Measurements from ENCODE around the gene SYS1.

The SYS1 gene

DNA sequence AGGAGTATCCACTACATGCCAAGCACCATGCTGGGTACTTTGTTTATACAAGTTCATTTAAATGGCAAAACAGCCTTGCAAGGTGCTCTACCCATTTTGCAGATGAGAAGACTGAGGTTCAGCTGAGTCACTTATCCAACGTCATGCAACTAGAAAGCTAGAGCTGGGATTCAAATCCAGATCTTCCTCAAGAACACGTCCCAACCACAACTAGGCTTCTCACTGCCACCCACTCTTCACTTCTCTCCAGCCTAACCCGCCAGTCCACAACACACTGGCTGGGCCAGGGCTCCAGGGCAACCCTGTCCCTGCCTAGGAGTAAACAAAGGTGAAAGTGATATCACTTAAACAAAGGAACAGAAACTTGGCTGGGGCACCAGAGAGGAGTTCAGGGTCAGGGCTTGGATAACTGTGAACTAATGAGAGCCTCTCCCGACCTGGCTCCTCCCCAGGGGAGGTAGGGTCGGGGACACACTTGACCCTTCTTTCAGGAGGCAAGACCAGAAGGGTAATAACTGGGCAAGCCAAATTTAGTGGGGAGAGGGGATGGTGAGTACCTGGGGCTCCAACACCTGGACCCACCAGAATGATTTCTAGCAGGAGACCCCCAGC is 22.6 kb upstream of the SYS1 start:
- Histone ChIP-seq H3K4me1 (ENCODE audit: control insufficient read depth, insufficient read depth, low read length) (peaks cover 24% of the 10 kb centered on the region), H3K27ac (ENCODE audit: low read length) (no peak overlapping the region), H3K36me3 (ENCODE audit: control insufficient read depth, insufficient read depth, low read length) (no peaks in the 10 kb centered on the region), H3K4me3 (ENCODE audit: low read length) (no peak overlapping the region), H3K9me3 (ENCODE audit: control insufficient read depth, insufficient read depth, low read length) (no peaks in the 10 kb centered on the region), H3K27me3 (ENCODE audit: control insufficient read depth, insufficient read depth, low read length) (no peaks in the 10 kb centered on the region)
- no CpG with 5 or more reads among the region's 5 CpGs for WGBS (ENCODE audit: insufficient coverage, insufficient read length)
- DNase-seq (ENCODE audit: low read depth, low spot score) = no peak

DNA sequence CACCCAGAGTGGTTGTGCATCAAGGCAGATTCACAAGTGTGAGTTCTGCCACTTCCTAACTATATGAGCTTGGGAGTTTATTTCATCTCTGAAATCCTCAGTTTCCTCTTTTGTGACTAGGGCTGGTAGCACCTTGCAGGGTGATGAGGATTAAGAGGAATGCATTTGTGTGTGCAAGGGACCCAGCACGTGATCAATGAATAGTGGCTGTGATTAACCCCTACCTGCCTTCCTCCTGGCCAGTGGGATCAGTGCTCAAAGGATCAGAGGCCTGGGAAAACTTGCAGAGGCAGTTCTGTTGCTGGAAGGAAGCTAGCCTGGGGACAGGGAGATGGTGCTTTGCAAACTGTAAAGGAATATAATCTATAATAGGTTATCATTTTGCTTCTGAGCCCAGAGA is 22.0 kb upstream of the SYS1 start:
- no peaks in the 10 kb centered on the region for H3K27me3 ChIP-seq (ENCODE audit: control insufficient read depth, insufficient read depth, low read length)
- no peaks in the 10 kb centered on the region for H3K9me3 ChIP-seq (ENCODE audit: control insufficient read depth, insufficient read depth, low read length)
- no peak for DNase-seq (ENCODE audit: low read depth, low spot score)
- no peaks in the 10 kb centered on the region for H3K36me3 ChIP-seq (ENCODE audit: control insufficient read depth, insufficient read depth, low read length)
- no CpG with 5 or more reads among the region's 1 CpG for WGBS (ENCODE audit: insufficient coverage, insufficient read length)
- no peak overlapping the region for H3K27ac ChIP-seq (ENCODE audit: low read length)
- H3K4me1 ChIP-seq (ENCODE audit: control insufficient read depth, insufficient read depth, low read length) = peaks cover 28% of the 10 kb centered on the region
- no peak overlapping the region for H3K4me3 ChIP-seq (ENCODE audit: low read length)

DNA sequence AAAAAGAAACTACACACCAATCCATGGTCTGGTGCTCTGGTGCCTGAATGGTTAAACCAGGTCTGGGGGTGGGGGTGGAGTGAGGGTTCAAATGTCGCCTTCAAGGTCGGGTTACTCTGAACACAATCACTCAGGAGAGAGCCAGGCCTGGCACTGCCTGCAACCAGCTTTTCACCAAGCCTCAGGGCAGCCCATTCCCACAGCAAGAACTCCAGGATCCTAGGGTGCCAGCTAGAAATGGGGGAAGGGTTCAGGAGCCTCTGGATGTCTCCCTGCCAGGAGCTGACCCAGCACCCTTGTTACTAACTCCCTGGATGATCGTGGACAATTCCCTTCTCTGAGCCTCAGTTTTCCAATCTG is 21.4 kb upstream of the SYS1 start:
- Histone ChIP-seq H3K4me1 (ENCODE audit: control insufficient read depth, insufficient read depth, low read length) (peaks cover 31% of the 10 kb centered on the region), H3K9me3 (ENCODE audit: control insufficient read depth, insufficient read depth, low read length) (no peaks in the 10 kb centered on the region), H3K27me3 (ENCODE audit: control insufficient read depth, insufficient read depth, low read length) (no peaks in the 10 kb centered on the region), H3K27ac (ENCODE audit: low read length) (peak overlapping the region; percentile 45), H3K36me3 (ENCODE audit: control insufficient read depth, insufficient read depth, low read length) (no peaks in the 10 kb centered on the region), H3K4me3 (ENCODE audit: low read length) (no peak overlapping the region)
- DNase-seq (ENCODE audit: low read depth, low spot score) = no peak
- WGBS (ENCODE audit: insufficient coverage, insufficient read length) = no CpG with 5 or more reads among the region's 3 CpGs

DNA sequence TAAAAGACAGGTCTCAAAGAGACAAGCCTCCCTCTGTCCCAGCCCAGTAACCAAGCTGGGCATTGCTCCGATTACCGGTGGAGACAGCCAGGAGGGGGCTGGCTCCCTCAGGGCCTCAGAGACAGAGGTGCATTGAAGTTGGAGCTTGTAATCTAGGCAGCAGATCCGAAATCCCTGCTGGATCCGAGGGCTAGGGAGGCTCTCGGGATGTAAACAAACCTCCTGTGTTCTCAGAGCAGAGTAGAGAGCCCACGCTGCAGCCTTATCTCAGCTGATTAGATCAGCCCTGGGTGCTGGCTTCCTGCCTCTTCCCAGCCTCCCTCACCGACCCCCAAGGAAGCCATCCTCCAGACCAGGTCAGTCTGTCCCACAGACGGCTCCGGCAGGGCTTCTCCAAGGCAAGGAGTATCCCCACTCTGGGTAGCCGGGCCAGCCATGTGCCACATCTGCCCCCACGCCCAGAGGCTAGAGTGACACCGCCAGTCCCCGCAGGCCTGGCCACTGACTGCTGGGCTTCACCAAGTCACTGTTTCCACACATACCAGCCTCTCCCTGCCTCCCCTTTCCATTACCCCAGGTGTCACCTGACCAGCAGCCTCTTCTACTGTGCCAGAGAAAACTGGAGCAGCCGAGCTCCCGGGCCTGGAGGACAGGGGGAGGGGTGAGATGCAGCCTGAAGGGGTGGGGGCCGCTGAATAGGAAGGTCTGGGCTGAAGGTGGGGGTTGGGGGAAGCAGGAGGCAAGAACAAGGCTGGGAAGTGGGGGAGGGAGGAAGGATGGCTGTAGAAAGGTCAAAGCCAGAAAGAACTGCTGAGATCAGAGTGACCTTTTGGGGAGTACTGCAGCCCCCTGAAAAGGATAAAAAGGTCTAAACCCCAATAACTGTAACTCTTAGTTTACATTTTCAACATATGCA is 20.8 kb upstream of the SYS1 start:
- H3K9me3 ChIP-seq (ENCODE audit: control insufficient read depth, insufficient read depth, low read length) = no peaks in the 10 kb centered on the region
- no peaks in the 10 kb centered on the region for H3K27me3 ChIP-seq (ENCODE audit: control insufficient read depth, insufficient read depth, low read length)
- H3K4me1 ChIP-seq (ENCODE audit: control insufficient read depth, insufficient read depth, low read length) = peaks cover 30% of the 10 kb centered on the region
- H3K36me3 ChIP-seq (ENCODE audit: control insufficient read depth, insufficient read depth, low read length) = no peaks in the 10 kb centered on the region
- H3K4me3 ChIP-seq (ENCODE audit: low read length) = no peak overlapping the region
- WGBS (ENCODE audit: insufficient coverage, insufficient read length) = no CpG with 5 or more reads among the region's 16 CpGs
- peak overlapping the region; percentile 45 for H3K27ac ChIP-seq (ENCODE audit: low read length)
- DNase-seq (ENCODE audit: low read depth, low spot score) = peak; percentile 50

DNA sequence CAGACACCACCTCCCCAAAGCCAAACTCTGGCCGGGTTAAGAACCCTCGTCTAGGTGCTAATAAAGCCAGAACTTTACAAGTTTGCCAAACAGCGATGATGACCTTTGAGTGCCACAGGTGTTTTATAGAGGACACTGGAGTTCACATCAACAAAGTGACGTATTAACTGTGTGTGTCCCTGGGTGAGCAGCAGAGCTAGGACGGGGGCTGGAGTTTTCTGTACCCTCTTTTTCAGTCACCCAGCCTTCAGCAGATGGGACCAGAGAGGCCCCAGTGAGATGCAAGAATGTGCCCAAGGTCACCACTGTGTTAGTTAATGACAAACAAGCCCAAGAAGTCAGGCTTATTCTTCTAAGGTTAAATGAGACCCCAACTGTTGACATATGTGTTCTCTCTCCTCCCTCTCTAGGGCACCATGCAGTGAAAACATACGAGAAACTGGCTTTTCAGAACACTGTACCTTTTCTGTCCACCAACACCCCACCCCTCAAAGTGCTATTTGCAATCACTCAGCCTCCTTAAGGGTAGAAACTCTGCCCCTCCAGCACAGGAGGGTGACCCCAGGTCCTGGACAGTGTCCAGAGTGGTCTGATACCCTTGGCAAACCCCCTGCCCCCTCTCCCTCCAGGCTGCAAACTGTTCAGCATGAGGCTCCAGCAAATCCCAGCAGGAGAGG is 20.0 kb upstream of the SYS1 start:
- no peaks in the 10 kb centered on the region for H3K9me3 ChIP-seq (ENCODE audit: control insufficient read depth, insufficient read depth, low read length)
- no peaks in the 10 kb centered on the region for H3K36me3 ChIP-seq (ENCODE audit: control insufficient read depth, insufficient read depth, low read length)
- no CpG with 5 or more reads among the region's 6 CpGs for WGBS (ENCODE audit: insufficient coverage, insufficient read length)
- no peaks in the 10 kb centered on the region for H3K27me3 ChIP-seq (ENCODE audit: control insufficient read depth, insufficient read depth, low read length)
- H3K4me1 ChIP-seq (ENCODE audit: control insufficient read depth, insufficient read depth, low read length) = peaks cover 26% of the 10 kb centered on the region
- DNase-seq (ENCODE audit: low read depth, low spot score) = no peak
- no peak overlapping the region for H3K4me3 ChIP-seq (ENCODE audit: low read length)
- H3K27ac ChIP-seq (ENCODE audit: low read length) = no peak overlapping the region

DNA sequence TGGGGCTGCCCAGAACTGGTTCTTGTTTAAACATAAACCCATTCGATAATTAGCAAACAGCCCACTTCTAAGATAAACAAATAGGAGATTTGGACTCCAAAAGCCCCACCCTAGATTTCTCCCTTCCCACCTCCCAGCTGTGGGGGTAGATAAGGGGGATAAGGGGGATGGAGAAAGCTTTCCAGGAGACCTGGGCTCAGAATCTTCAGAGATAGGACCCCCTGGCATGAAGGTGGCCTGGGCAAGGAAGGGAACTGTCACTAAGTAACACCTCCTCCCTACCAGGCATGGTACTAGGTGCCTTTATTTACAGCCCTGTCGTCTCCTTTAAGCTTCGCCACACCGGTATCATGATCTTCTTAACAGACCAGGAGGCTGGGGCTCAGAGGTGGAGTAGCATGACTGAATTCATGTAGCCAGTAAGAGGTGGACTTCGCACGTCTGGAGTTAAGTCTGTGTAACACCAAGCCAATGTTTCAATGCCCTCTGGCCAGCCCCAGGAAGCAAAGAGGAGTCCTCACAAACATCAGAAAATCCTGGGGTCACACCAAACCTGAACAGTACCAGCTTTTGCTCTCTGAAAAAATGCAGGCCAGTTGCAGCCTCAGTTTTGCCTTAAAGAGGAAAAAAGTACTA is 19.3 kb upstream of the SYS1 start:
- no CpG with 5 or more reads among the region's 6 CpGs for WGBS (ENCODE audit: insufficient coverage, insufficient read length)
- peaks cover 26% of the 10 kb centered on the region for H3K4me1 ChIP-seq (ENCODE audit: control insufficient read depth, insufficient read depth, low read length)

DNA sequence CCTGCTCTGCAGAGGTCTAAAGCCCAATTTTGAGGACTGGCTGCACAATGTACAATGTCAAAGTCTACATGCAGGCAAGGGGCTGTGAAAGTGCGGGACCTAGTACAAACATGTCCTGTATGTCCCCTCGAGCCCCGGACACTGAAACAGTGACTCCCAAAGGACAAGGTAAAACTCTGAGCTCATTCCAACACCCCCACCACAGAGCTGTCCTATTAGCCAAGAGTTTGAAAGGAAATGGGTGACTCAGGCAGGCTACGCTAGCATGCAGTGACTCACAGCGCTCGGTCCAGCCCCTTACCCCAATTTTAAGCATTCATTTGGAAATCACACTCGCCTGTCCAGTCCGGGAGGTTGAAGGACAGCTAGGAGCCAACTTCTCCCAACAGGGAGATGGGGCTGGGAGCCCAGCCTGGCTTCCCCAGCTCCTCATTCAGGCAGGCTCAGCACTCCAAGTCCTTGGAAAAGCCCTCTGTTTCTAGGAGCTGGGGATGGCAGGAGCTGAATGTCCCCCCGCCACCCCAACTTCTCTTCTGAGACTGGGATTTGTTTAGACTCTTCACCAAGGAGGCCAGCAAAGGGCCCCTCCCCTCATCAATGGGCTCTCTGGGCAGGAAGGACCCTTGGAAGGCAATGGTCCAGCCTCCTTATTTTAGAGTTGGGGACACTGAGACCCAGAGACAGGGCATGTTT is 18.6 kb upstream of the SYS1 start:
- Histone ChIP-seq H3K4me3 (ENCODE audit: low read length) (no peak overlapping the region), H3K4me1 (ENCODE audit: control insufficient read depth, insufficient read depth, low read length) (peaks cover 26% of the 10 kb centered on the region), H3K36me3 (ENCODE audit: control insufficient read depth, insufficient read depth, low read length) (no peaks in the 10 kb centered on the region), H3K9me3 (ENCODE audit: control insufficient read depth, insufficient read depth, low read length) (no peaks in the 10 kb centered on the region), H3K27me3 (ENCODE audit: control insufficient read depth, insufficient read depth, low read length) (no peaks in the 10 kb centered on the region), H3K27ac (ENCODE audit: low read length) (no peak overlapping the region)
- DNase-seq (ENCODE audit: low read depth, low spot score) = no peak
- WGBS (ENCODE audit: insufficient coverage, insufficient read length) = no CpG with 5 or more reads among the region's 9 CpGs

More for the DNA sequence above, 19.3 kb upstream of the SYS1 start:
- Histone ChIP-seq H3K27me3 (ENCODE audit: control insufficient read depth, insufficient read depth, low read length) (no peaks in the 10 kb centered on the region), H3K27ac (ENCODE audit: low read length) (no peak overlapping the region), H3K4me3 (ENCODE audit: low read length) (no peak overlapping the region), H3K36me3 (ENCODE audit: control insufficient read depth, insufficient read depth, low read length) (no peaks in the 10 kb centered on the region), H3K9me3 (ENCODE audit: control insufficient read depth, insufficient read depth, low read length) (no peaks in the 10 kb centered on the region)
- DNase-seq (ENCODE audit: low read depth, low spot score) = no peak

DNA sequence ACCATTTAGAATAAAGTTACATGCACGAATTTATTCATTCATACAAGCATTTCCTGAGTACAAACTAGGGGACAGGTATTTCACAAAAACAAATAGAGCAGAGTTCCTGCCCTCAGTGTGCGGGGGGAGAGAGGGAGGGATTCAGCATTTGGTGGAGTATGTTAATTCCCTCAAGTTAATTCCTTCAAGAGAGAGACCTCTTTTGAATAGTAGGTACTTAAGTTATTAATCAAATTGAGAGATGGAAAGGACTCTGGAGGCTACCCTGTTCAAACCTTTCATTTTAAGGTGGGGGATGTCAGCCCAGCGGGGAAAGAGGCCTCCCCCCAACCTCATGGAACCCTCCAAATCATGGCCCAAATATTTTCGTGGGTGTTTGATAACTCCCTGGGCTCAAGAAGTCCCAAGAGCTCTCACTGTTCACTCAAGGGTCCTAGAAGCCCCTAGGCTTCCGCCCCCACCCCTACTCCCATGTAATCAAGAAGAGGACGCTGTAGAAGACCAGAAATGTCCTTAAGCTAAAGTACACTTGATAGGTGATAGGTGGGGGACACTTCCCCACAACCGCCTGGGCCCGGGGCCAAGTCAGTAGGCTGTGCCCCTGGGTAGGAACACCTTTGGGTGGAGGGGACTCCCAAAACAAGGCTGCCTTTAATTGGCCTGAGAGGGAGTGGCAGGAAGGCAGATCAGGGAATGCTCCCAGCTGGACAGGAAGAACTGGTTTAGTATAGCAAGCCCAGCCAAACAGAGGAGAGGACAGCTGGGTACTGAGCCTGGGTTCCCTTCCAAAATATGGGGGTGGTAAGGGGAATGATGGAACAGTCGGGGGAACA is 17.6 kb upstream of the SYS1 start:
- H3K27me3 ChIP-seq (ENCODE audit: control insufficient read depth, insufficient read depth, low read length) = no peaks in the 10 kb centered on the region
- H3K4me3 ChIP-seq (ENCODE audit: low read length) = no peak overlapping the region
- H3K36me3 ChIP-seq (ENCODE audit: control insufficient read depth, insufficient read depth, low read length) = no peaks in the 10 kb centered on the region
- peaks cover 25% of the 10 kb centered on the region for H3K4me1 ChIP-seq (ENCODE audit: control insufficient read depth, insufficient read depth, low read length)
- DNase-seq (ENCODE audit: low read depth, low spot score) = no peak
- no peak overlapping the region for H3K27ac ChIP-seq (ENCODE audit: low read length)
- no peaks in the 10 kb centered on the region for H3K9me3 ChIP-seq (ENCODE audit: control insufficient read depth, insufficient read depth, low read length)
- no CpG with 5 or more reads among the region's 9 CpGs for WGBS (ENCODE audit: insufficient coverage, insufficient read length)

DNA sequence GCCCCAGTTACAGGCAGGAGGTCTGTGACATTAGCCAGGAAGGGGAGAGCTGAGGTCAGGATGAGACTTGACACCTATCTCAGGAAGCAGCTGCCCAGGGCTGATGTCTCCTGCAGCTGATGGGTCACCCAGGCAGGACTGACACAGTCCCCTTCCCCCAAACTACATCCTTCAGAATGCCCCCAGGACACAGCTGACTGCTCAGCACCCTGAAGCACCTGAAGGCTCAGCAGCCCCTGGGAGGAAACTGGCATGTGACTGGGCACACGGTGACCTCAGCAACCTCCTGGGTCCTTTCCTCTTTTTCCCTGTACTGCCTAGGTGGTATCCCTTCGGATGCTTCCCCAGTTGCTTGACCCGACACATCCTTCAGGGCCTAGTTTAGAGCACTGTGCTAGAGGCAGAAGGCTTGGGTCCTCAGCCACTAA is 16.7 kb upstream of the SYS1 start:
- no peaks in the 10 kb centered on the region for H3K36me3 ChIP-seq (ENCODE audit: control insufficient read depth, insufficient read depth, low read length)
- H3K9me3 ChIP-seq (ENCODE audit: control insufficient read depth, insufficient read depth, low read length) = no peaks in the 10 kb centered on the region
- no peak for DNase-seq (ENCODE audit: low read depth, low spot score)
- H3K27me3 ChIP-seq (ENCODE audit: control insufficient read depth, insufficient read depth, low read length) = no peaks in the 10 kb centered on the region
- no peak overlapping the region for H3K4me3 ChIP-seq (ENCODE audit: low read length)
- peaks cover 23% of the 10 kb centered on the region for H3K4me1 ChIP-seq (ENCODE audit: control insufficient read depth, insufficient read depth, low read length)
- H3K27ac ChIP-seq (ENCODE audit: low read length) = no peak overlapping the region
- no CpG with 5 or more reads among the region's 3 CpGs for WGBS (ENCODE audit: insufficient coverage, insufficient read length)
